Uterus (tissue), 4 donors: Measurements from ENCODE around the gene CDKL1. TPM values are rescaled to one million over a fixed set of nuclear protein-coding genes. Genes with fewer than 3 reads are reported as not detected.
"Not testable (repeated sequence)": the region's sequence is repeated elsewhere in the genome, so short reads cannot be mapped to it uniquely, and the experiment has no call there.

Experiments
- DNase-seq, 2 donors: peaks; one replicate each; pipeline ENCODE4 v3.0.0-alpha.2; 2019 to 2020
- H3K27ac ChIP-seq, 2 donors: fragments of 200-600 bp; sonication (generic); 1 replicate in 1 of 2; 2 replicates in 1 of 2; pipeline ENCODE4 v1.5.1; 2016 to 2018
- H3K27me3 ChIP-seq, 2 donors: fragments of 200-600 bp; sonication (generic); one replicate each; pipeline ENCODE4 v1.5.1; 2018 to 2019; ENCODE audit warnings: control low read depth in 1 of 2
- H3K36me3 ChIP-seq, 2 donors: fragments of 200-600 bp; sonication (generic); one replicate each; pipeline ENCODE4 v1.5.1; 2019; ENCODE audit warnings: control low read depth in 1 of 2
- H3K4me1 ChIP-seq, 2 donors: fragments of 200-600 bp; sonication (generic); one replicate each; pipeline ENCODE4 v1.5.1; 2018 to 2019; ENCODE audit warnings: control low read depth in 1 of 2
- H3K4me3 ChIP-seq, 2 donors: fragments of 200-600 bp; sonication (generic); 1 replicate in 1 of 2; 2 replicates in 1 of 2; pipeline ENCODE4 v1.5.1; 2018 to 2019; ENCODE audit warnings: mild to moderate bottlenecking in 1 of 2
- H3K9me3 ChIP-seq, 2 donors: fragments of 200-600 bp; sonication (generic); one replicate each; pipeline ENCODE4 v1.5.1; 2019; ENCODE audit warnings: control low read depth in 1 of 2
- CTCF ChIP-seq, 4 experiments: fragments of 200-600 bp in 2 of 4; fragments of 450-650 bp in 2 of 4; sonication (generic) in 2 of 4; IDR thresholded peaks; one replicate each; pipeline ENCODE4 v1.5.1; 2016 to 2019; ENCODE audit warnings: antibody characterized with exemption in 4 of 4, mild to moderate bottlenecking in 2 of 4, moderate library complexity in 1 of 4
- POLR2A ChIP-seq, 2 donors: fragments of 450-650 bp; IDR thresholded peaks; one replicate each; pipeline ENCODE4 v1.6.1; 2016; ENCODE audit warnings: antibody characterized with exemption in 2 of 2, mild to moderate bottlenecking in 1 of 2, moderate library complexity in 1 of 2
- intact Hi-C: fragments of 100-400 bp; cut with DNase I; formaldehyde crosslinking; loops from one replicate; pipeline ENCODE4 v1.15.1; 2023; ENCODE audit warnings: low total_unique reads
- total RNA-seq, 4 donors: library from RNA; depleted of rRNA in 3 of 4; stranded (reverse); fragments of >200 nt in 3 of 4; gene quantifications; one replicate each; pipeline versions ENCODE4 v1.1.0 to v1.2.4, GENCODE V29; 2014 to 2023
- donor health status: DM: yes; HTN: yes; CAD: no.

The CDKL1 gene
- total RNA-seq, 4 donors from 2014 or later: 6.8 to 38.1 (median 20.1) TPM

GRCh38 chr14:50364792-50365191 lies 31.9 kb downstream of the CDKL1 start:
- DNase-seq: no peak
- Histone ChIP-seq H3K27ac (no peak overlapping the region), H3K27me3 (no peaks in the 10 kb centered on the region), H3K9me3 (no peaks in the 10 kb centered on the region), H3K4me3 (no peak overlapping the region), H3K36me3 (no peaks in the 10 kb centered on the region), H3K4me1 (no peaks in the 10 kb centered on the region)
- intact Hi-C loops: no loop called here
- no peak for TF ChIP-seq CTCF (IDR thresholded peaks at IDR 0.05)
- no peak for TF ChIP-seq POLR2A (IDR thresholded peaks at IDR 0.05)

- Histone ChIP-seq H3K36me3 (no peaks in the 10 kb centered on the region), H3K27ac (peak overlapping the region; percentile 59 to 83), H3K4me3 (no peak overlapping the region), H3K9me3 (no peaks in the 10 kb centered on the region), H3K27me3 (no peaks in the 10 kb centered on the region), H3K4me1 (no peaks in the 10 kb centered on the region)
- intact Hi-C loops: no loop called here
- DNase-seq: no peak
- TF ChIP-seq POLR2A (IDR thresholded peaks at IDR 0.05) (no peak), CTCF (IDR thresholded peaks at IDR 0.05) (no peak)
Observed at GRCh38 chr14:50363714-50364111, 33.0 kb downstream of the CDKL1 start.

- no peaks in the 10 kb centered on the region for H3K4me1 ChIP-seq
- TF ChIP-seq POLR2A (IDR thresholded peaks at IDR 0.05): no peak
- intact Hi-C loops: no loop called here
Observed at GRCh38 chr14:50362764-50363713, 33.6 kb downstream of the CDKL1 start.

GRCh38 chr14:50361473-50362403 lies 34.9 kb downstream of the CDKL1 start:
- H3K4me1 ChIP-seq, H3K27ac ChIP-seq, H3K4me3 ChIP-seq, intact Hi-C loops, H3K36me3 ChIP-seq, H3K27me3 ChIP-seq, DNase-seq, H3K9me3 ChIP-seq: not testable (repeated sequence)

More at GRCh38 chr14:50362764-50363713, 33.6 kb downstream of the CDKL1 start:
- Histone ChIP-seq H3K36me3 (no peaks in the 10 kb centered on the region), H3K4me3 (no peak overlapping the region), H3K9me3 (no peaks in the 10 kb centered on the region), H3K27ac (peak overlapping the region; percentile 59 to 83), H3K27me3 (no peaks in the 10 kb centered on the region)
- no peak for DNase-seq

- TF ChIP-seq CTCF (IDR thresholded peaks at IDR 0.05) (no peak), POLR2A (IDR thresholded peaks at IDR 0.05) (no peak)
- Histone ChIP-seq H3K9me3 (no peaks in the 10 kb centered on the region), H3K4me3 (no peak overlapping the region), H3K36me3 (no peaks in the 10 kb centered on the region), H3K27me3 (no peaks in the 10 kb centered on the region), H3K27ac (no peak overlapping the region), H3K4me1 (no peaks in the 10 kb centered on the region)
- DNase-seq: no peak
- intact Hi-C loops: no loop called here
Observed at GRCh38 chr14:50360851-50361250, 35.8 kb downstream of the CDKL1 start.
